Brain pericyte (primary cell): Measurements from ENCODE around the gene FAM234A.

Experiments
- DNase-seq: peaks from one replicate; pipeline ENCODE4 v3.0.0-alpha.2; 2012; ENCODE audit warnings: low read depth, low spot score

Gene FAM234A

DNA sequence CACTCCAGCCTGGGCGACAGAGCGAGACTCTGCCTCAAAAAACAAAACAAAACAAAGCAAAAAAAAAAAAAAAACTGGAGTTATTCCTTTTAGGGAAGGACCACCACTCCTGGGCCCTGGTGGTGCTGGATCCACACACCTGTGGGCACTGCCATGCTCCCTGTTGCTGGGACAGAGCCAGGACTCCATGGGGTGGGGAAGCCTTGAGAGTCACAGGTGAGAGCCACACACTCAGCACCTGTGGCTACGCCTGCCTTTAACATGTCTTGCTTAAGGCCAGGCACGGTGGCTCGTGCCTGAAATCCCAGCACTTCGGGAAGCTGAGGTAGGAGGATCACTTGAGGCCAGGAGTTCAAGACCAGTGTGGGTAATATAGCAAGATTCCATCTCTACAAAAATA, 66.6 kb downstream of the FAM234A start:
- no peak for DNase-seq

DNA sequence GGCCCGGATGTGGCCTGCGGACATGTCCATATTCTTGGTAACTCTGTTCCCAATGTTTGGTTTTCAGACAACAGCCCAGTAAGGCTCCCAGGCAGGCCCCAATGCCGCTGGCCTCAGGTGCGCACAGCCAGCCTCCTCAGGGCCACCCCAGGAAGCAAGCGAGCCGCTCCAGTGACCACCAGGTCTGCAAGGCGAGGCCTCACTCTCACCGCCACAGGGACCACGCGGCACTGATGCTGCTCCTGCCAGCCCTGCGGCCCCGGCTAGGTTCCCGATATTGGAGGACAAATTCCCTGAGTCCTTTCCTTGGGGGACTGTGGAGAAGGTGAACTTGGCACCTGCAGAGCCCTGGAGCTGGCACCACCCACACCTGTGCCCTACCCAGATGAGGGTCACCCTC, 67.3 kb downstream of the FAM234A start:
- DNase-seq: no peak

DNA sequence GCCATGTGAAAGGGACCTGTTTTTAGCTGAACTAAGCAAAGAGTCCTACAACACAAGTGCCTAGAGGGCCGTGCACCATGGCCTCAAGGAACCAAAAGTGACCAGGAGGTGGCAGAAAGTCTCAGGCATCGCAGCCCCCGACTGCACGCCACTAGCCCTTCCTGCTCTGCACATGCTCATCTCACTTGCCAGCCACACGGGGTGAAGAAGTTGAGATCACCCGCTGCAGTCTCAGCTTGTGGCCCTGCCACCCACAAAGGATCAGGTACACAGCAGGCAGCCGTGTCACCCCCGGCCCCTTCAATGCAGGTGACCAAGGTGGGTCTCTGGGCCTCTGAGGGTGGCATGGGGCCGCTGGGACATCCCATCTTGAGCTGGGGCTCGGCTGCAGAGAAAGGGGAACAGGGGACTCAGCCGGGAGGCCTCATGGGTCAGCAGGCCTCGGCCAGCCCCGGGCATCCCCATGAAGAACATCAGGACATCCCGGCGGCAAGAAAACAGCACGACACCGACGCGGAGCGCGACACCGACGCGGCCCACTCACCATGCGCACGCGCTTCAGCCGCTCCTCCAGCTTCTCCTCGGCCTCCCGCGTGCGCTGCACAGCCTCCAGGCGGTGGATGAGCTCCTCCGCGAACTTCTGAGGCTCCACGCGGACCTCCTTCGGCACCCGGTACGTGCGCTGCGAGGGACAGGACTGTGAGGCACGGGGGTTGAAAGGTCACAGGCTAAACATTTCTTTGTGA, 69.3 kb downstream of the FAM234A start:
- no peak for DNase-seq

DNA sequence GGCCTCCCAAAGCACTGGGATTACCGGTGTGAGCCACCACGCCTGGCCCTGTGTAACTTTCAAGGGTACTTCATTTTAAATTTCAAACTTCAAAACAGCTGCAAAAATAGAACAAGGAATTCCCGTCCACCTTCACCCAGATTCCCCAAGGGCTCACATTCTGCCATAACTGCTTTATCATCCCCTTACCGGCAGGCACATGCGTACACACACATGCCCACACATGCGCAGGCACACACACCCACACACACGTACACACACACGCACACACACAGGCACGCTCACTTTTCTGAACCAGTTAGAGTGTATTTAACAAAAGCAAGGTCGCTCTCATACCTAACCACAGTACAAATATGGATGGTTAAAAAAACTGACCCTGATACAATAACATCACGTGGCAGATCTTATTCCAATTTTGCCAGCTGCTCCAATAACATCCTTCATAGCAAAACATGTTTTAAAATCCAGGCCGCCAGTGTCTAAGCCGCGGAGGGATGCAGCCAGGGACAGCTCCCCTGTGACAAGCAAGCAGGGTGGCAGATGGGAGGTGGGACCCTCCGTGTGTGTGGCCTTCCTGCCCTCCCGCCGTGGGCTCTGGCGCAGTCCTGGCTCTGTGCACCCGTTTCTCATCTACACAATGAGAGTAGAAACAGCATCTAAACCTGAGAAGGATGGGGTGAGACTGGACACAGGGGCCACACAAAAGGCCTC, 71.5 kb downstream of the FAM234A start:
- DNase-seq: no peak

DNA sequence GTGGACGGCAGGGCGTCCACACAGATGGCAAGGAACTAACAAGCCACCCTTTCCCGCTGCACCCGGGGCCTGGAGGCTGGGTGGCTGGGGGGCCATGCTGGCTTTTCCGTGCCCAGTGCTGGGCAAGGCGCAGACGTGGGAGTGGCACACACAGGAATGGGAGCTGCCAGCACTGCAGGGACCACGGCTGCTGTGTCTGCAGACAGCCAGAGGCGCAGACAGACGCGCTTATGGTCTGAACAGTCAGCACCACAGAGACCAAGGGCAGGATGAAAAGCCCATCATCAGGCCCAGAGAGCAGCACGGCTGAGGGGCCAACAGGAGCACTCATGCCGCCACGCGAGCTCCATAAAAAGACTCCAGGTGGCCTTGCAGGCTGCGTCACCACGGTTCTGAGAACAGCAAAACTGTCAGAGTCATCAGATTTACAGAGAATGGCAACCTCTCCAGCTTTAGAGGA, 72.3 kb downstream of the FAM234A start:
- no peak for DNase-seq

DNA sequence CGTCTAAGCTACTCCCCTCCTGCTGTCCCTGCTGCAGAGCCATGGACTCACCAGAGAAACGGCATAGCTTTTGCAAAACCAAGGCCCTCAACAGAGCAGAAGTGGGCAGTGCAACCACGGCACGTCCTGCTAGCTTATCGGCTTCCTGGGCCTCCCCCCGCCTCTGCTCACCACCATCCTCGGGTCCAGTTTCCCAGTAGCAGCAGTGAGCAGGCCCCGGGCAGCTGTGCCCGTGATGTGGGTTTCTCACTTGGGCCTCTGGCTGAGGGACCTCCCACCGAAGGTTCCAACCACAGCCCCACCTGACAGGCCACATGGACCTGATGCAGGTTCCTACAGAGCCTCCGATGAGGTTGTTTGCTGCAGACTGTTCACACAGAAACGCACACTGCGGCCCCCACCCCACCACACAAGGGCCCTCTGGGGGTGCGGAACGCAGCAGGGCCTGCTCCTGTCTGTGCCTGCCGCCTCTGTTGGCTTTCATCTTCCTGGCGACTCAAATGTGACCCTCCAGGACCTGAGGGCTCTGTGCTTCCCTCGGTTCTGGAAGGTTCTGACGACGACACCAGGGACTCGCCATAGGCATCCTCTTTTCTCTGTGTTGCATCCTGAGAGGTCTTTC, 73.2 kb downstream of the FAM234A start:
- DNase-seq: no peak

DNA sequence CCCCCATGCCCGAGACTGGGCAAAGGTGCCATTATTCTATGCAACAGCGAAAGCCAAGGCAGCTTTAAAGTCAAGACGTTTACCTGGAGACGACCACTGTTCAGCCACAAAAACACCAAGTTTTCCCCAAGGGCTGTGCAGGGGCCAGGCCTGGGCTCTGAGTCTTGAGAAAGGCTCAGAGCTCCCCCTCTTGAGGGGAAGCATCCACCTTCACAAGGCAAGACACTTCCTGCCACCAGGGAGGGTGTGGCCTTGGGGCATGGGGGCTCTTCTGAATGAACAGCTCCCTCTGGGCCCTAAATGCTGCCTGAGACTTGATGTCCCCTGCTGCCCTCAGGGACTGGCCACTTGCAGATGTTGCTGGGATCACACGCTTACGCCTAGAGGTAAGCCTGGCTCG, 74.9 kb downstream of the FAM234A start:
- no peak for DNase-seq

DNA sequence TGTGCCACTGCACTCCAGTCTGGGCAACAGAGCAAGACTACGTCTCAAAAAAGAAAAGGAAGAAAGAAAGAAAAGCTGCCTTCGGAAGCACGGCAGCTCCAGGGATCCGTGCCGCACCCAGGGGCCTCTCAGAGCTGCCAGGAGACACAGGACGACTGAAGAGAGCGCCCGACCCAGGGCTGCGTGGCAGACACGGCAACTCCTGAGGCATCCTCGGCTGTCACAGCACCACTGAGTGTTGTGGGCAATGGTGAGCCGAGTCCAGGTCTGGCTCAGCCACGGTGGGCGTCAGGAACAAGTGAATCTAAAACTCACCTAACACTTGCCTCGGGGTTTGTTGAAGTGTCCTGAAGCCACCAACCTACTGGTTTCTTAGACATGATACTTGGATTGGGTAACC, 77.1 kb downstream of the FAM234A start:
- DNase-seq: no peak

DNA sequence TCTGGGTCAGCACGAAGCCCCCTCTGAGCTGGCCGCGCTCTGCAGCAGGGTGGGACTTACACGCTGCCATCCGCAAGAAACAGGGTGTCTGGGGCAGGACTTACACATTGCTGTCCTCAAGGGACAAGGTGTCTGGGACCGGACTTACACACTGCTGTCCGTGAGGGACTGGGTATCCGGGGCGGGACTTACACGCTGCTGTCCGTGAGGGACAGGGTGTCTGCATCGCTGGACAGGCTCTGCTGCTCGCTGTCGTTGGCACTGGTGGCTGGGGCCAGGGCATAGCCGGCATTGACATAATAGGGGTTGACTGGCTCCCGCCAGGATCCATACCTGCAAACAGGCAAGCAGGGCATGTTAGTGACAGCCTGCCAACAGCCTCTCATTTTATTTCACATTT, 79.7 kb downstream of the FAM234A start:
- DNase-seq: no peak

DNA sequence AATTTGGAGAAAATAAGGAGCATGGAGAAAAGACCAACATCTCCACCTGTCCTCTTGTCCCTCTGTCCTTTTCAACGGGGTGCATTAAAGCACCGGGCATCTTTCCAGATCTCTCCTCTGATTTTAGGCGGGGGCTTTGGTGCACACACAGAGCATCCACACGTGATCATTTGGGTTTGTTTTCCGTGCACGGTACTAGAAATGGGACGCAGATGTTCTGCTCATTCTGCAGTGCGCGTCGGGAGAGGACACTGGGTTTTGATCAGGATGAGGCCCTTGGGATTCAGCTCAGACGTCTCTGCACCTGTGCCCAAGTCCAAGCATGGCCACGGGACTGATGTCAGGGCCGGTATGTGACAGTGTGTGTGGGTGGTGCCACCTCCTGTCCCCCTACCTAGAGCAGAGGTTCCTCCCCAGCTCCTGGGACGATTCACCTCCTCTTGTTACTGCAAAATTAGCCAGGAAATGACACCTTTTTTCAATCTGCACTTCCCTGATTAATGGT, 80.2 kb downstream of the FAM234A start:
- no peak for DNase-seq
